Psoas muscle (tissue), 8 donors: ENCODE results near the gene FAM184A. TPM values are rescaled to one million over a fixed set of nuclear protein-coding genes. Genes with fewer than 3 reads are reported as not detected.

ENCODE experiments used
- ATAC-seq, 4 donors: fragments of 200-7000 bp; cut with Tn5 transposase; one replicate each; pipeline ENCODE4 v1.9.1; 2020; ENCODE audit warnings: moderate library complexity in 3 of 4, mild to moderate bottlenecking in 2 of 4
- DNase-seq, 2 donors: peaks; one replicate each; pipeline ENCODE4 v3.0.0-alpha.2; 2020
- H3K27ac ChIP-seq: fragments of 200-600 bp; one replicate; pipeline ENCODE4 v1.8.0; 2022
- H3K27me3 ChIP-seq, 3 donors: fragments of 200-600 bp in 1 of 3; one replicate each; pipeline versions ENCODE4 v1.6.1 to v1.8.0; 2013 to 2022; ENCODE audit warnings: low read length in 2 of 3, mild to moderate bottlenecking in 2 of 3, moderate library complexity in 1 of 3; ENCODE audit not compliant: insufficient read depth in 3 of 3
- H3K36me3 ChIP-seq, 2 donors: fragments of 200-600 bp in 1 of 2; one replicate each; pipeline versions ENCODE4 v1.6.1 to v1.8.0; 2013 to 2022; ENCODE audit warnings: low read depth in 1 of 2, mild to moderate bottlenecking in 1 of 2, moderate library complexity in 1 of 2; ENCODE audit not compliant: insufficient read depth in 1 of 2
- H3K4me1 ChIP-seq: fragments of 200-600 bp; one replicate; pipeline ENCODE4 v1.8.0; 2022
- H3K4me3 ChIP-seq: fragments of 200-600 bp; one replicate; pipeline ENCODE4 v1.8.0; 2022; ENCODE audit warnings: mild to moderate bottlenecking
- H3K9me3 ChIP-seq: fragments of 200-600 bp; one replicate; pipeline ENCODE4 v1.8.0; 2022
- CTCF ChIP-seq: fragments of 200-600 bp; IDR thresholded peaks from one replicate; pipeline ENCODE4 v1.8.0; 2022; ENCODE audit warnings: antibody characterized with exemption
- whole genome bisulfite sequencing, 3 donors: extraction: QIAGEN DNeasy Blood & Tissue Kit; methylation state at CpG; one replicate each; pipeline versions ENCODE4 v1.1.6 to v1.1.7; 2013; 5-methylcytosine and 5-hydroxymethylcytosine counted together
- intact Hi-C, 2 donors: fragments of 100-400 bp; cut with DNase I; formaldehyde crosslinking; loops; one replicate each; pipeline versions ENCODE4 v1.11.0 to v1.14.2; 2022
- polyA plus RNA-seq, 3 donors: library from polyadenylated mRNA; stranded (reverse); fragments of 200-250 nt; gene quantifications; one replicate each; pipeline ENCODE4 v1.2.3, GENCODE V29; 2013
- total RNA-seq, 4 donors: library from RNA; stranded (reverse); fragmentation: NEBNext Ultra II Directional in 2 of 4; extraction: Animal tissue kit (Norgen Biotek cat#: 25700) in 2 of 4; gene quantifications; one replicate each; pipeline versions ENCODE4 v1.2.1 to v1.2.4, GENCODE V29; 2021 to 2023
- donor health status: healthy with polysubstance abuse.
- donor health status: DM: no; HTN: no; CAD: no; lungs with moderate emphysema.
- donor health status: Bipolar disorder and iron deficiency.
- donor health status: healthy.
- donor health status: DM: yes; HTN: yes; CAD: no.
- donor health status: DM: no; HTN: no; CAD: no.
- donor health status: DM: no; HTN: no; CAD: no.
- donor health status: DM: yes; HTN: yes; CAD: no.

The FAM184A gene
- total and polyA plus RNA-seq, 7 donors, result 0.14 to 0.52 (median 0.39) TPM

DNA sequence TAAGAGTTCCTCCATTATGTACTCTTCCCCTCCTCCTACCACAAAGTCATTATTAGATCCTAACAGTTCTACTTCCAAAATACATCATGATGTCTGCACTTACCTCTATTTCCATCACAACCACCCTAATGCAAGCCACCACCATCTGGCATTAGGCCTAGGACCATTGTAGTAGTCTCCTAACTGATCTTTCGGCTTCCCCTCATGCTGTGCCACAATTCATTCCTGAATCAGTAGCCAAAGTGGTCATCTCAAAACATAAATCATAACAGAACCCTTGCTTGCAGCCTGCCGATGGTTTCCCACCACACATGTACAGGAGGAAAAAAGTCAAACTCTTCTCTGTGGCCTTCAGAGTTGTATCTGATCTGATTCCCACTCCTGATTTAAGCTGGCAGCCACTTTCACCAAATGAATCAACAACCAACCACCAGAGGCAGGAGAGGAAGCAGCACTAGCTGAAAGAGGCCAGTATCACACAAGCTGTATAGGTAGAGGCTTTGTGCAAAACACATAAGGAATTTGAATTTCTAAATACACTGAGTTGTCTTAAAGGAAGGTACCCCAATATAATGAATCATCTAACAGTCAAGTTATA, 26.1 kb downstream of the FAM184A start:
- intact Hi-C loops, result no loop called here
- Histone ChIP-seq H3K4me3 (no peak overlapping the region), H3K4me1 (no peaks in the 10 kb centered on the region), H3K27me3 (no peaks in the 10 kb centered on the region), H3K9me3 (no peaks in the 10 kb centered on the region), H3K36me3 (no peaks in the 10 kb centered on the region), H3K27ac (no peak overlapping the region)
- 55 to 77% (median 66%) methylated on average over 2 of the region's 2 CpGs for WGBS, 3 donors
- TF ChIP-seq CTCF, result no peak
- ATAC-seq (no peak), DNase-seq (no peak)

- 89 to 90% (median 90%) methylated on average over 5 of the region's 5 CpGs for WGBS, 3 donors
- DNase-seq (no peak), ATAC-seq (no peak)
- intact Hi-C loops, result no loop called here
- Histone ChIP-seq H3K27me3 (no peaks in the 10 kb centered on the region), H3K4me1 (no peaks in the 10 kb centered on the region), H3K36me3 (no peaks in the 10 kb centered on the region), H3K4me3 (no peak overlapping the region), H3K27ac (no peak overlapping the region), H3K9me3 (no peaks in the 10 kb centered on the region)
- no peak for TF ChIP-seq CTCF
Measured at GRCh38 chr6:119044255-119044654, 34.2 kb downstream of the FAM184A start.

DNA sequence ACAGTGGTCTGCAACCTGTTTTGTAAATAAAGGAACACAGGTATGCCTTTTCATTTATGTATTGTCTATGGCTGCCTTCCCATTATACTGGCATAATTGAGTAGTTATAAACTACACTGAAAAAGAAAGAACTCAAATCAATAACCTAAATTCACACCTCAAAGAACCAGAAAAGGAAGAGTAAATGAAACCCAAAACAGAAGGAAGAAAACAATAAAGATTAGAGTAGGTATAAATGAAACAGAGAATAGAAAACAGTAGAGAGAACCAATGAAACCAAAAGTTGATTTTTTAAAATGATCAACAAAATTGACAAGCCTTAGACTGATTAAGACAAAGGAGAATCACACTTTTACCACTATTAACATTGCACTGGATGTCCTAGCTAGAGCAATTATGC, 34.7 kb downstream of the FAM184A start:
- Histone ChIP-seq H3K9me3 (no peaks in the 10 kb centered on the region), H3K27me3 (no peaks in the 10 kb centered on the region), H3K4me3 (no peak overlapping the region), H3K4me1 (no peaks in the 10 kb centered on the region), H3K27ac (no peak overlapping the region), H3K36me3 (no peaks in the 10 kb centered on the region)
- intact Hi-C loops, result no loop called here
- DNase-seq, result no peak
- no peak for TF ChIP-seq CTCF
- no peak for ATAC-seq

DNA sequence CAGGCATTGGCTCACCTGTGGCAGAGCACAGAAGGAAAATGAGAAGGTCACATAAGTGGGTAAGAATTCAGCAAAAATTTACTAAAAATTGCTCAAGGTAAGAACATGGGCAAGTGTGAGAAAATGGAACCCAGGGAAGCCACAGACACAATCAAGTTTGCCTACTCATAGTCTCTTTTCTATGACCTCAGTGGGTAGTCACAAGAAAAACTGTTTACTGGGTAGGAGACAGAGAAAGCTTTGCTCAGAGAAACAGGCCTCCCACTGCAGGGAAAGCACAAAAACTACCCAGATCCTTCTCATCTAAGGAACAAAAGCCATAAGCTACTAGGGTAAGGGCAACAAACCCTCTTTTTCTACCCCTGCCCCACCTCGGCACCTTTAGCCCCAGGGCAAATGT, 35.2 kb downstream of the FAM184A start:
- Histone ChIP-seq H3K36me3 (no peaks in the 10 kb centered on the region), H3K27ac (no peak overlapping the region), H3K9me3 (no peaks in the 10 kb centered on the region), H3K27me3 (no peaks in the 10 kb centered on the region), H3K4me3 (no peak overlapping the region), H3K4me1 (no peaks in the 10 kb centered on the region)
- WGBS, 3 donors, result 94 to 100% (median 97%) methylated on average over 1 of the region's 1 CpG
- TF ChIP-seq CTCF, result no peak
- no peak for DNase-seq
- intact Hi-C loops, result no loop called here
- ATAC-seq, result no peak

DNA sequence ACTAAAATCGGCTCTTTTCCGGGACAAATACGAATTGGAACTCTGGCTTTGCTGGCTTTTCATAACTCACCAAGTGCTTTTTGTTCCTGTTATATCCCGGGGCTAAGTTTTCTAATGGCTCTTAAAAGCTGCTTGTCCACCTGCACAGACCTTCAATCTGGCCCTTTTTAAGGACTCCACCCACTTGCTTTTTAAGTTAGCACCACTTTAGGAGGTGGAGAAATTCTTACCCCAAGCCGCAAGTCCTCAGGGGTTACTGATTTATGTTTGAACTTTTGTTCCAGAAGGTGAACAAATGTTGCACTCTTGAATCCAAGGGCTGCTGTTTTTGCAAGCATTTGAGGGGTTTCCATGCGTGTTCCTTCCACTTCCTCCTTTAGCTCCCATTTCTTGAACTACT, 37.8 kb downstream of the FAM184A start:
- Histone ChIP-seq H3K36me3 (no peaks in the 10 kb centered on the region), H3K27me3 (no peaks in the 10 kb centered on the region), H3K9me3 (no peaks in the 10 kb centered on the region), H3K27ac (no peak overlapping the region), H3K4me3 (no peak overlapping the region), H3K4me1 (no peaks in the 10 kb centered on the region)
- ATAC-seq (no peak), DNase-seq (no peak)
- no peak for TF ChIP-seq CTCF
- intact Hi-C loops, result no loop called here
- 52 to 74% (median 69%) methylated on average over 6 of the region's 6 CpGs for WGBS, 3 donors
